ENCODE data around the gene HTR1B. TPM values are rescaled to one million over a fixed set of nuclear protein-coding genes. Genes with fewer than 3 reads are reported as not detected.
A peak's percentile ranks its signal among the peaks of the same experiment; 100 is the strongest.

HTR1B gene
- total RNA-seq, 1 experiment from 2014 or later = not detected

GRCh38 chr6:77464495-77464867 is 1.2 kb upstream of the HTR1B start:
- H3K27ac ChIP-seq = no peak overlapping the region
- H3K4me3 ChIP-seq = no peak overlapping the region
- H3K27me3 ChIP-seq (replicated peaks) = peaks cover 20% of the 10 kb centered on the region

GRCh38 chr6:77463861-77464494 is 687 bp upstream of the HTR1B start:
- Histone ChIP-seq H3K27me3 (replicated peaks) (peaks cover 20% of the 10 kb centered on the region), H3K27ac (no peak overlapping the region), H3K36me3 (no peaks in the 10 kb centered on the region), H3K4me1 (replicated peaks) (peaks cover 4% of the 10 kb centered on the region), H3K9me3 (replicated peaks) (no peaks in the 10 kb centered on the region), H3K4me3 (peak overlapping the region; percentile 16; the same call in 1 of the 2 replicates)
- no peak for DNase-seq (ENCODE audit: low read depth in 1 of 2, low spot score in 2 of 2)

More at GRCh38 chr6:77464495-77464867, 1.2 kb upstream of the HTR1B start:
- no peaks in the 10 kb centered on the region for H3K9me3 ChIP-seq (replicated peaks)
- H3K4me1 ChIP-seq (replicated peaks) = peaks cover 4% of the 10 kb centered on the region
- no peaks in the 10 kb centered on the region for H3K36me3 ChIP-seq
- no peak for DNase-seq (ENCODE audit: low read depth in 1 of 2, low spot score in 2 of 2)

- Histone ChIP-seq H3K36me3 (no peaks in the 10 kb centered on the region), H3K9me3 (replicated peaks) (no peaks in the 10 kb centered on the region), H3K27ac (no peak overlapping the region), H3K4me1 (replicated peaks) (peaks cover 5% of the 10 kb centered on the region), H3K4me3 (no peak overlapping the region), H3K27me3 (replicated peaks) (peaks cover 20% of the 10 kb centered on the region)
- DNase-seq (ENCODE audit: low read depth in 1 of 2, low spot score in 2 of 2) = no peak
These were observed 658 bp downstream of the HTR1B start for GRCh38 chr6:77462359-77463307.

- Histone ChIP-seq H3K4me1 (replicated peaks) (peaks cover 13% of the 10 kb centered on the region), H3K27ac (no peak overlapping the region), H3K9me3 (replicated peaks) (no peaks in the 10 kb centered on the region), H3K36me3 (no peaks in the 10 kb centered on the region), H3K27me3 (replicated peaks) (peaks cover 20% of the 10 kb centered on the region), H3K4me3 (no peak overlapping the region)
- no peak for DNase-seq (ENCODE audit: low read depth in 1 of 2, low spot score in 2 of 2)
These were observed 1.5 kb downstream of the HTR1B start for GRCh38 chr6:77461796-77462195.

GRCh38 chr6:77458421-77458820 is 4.9 kb downstream of the HTR1B start:
- Histone ChIP-seq H3K27ac (no peak overlapping the region), H3K4me3 (no peak overlapping the region), H3K27me3 (replicated peaks) (no peaks in the 10 kb centered on the region), H3K4me1 (replicated peaks) (peaks cover 21% of the 10 kb centered on the region), H3K9me3 (replicated peaks) (no peaks in the 10 kb centered on the region), H3K36me3 (no peaks in the 10 kb centered on the region)
- DNase-seq (ENCODE audit: low read depth in 1 of 2, low spot score in 2 of 2) = no peak

- Histone ChIP-seq H3K4me3 (no peak overlapping the region), H3K36me3 (no peaks in the 10 kb centered on the region), H3K27ac (peak overlapping the region; percentile 90), H3K9me3 (replicated peaks) (no peaks in the 10 kb centered on the region), H3K27me3 (replicated peaks) (no peaks in the 10 kb centered on the region), H3K4me1 (replicated peaks) (peaks cover 21% of the 10 kb centered on the region)
- peak; percentile 65 to 80 for DNase-seq (ENCODE audit: low read depth in 1 of 2, low spot score in 2 of 2)
These were observed 5.5 kb downstream of the HTR1B start for GRCh38 chr6:77457720-77458349.

GRCh38 chr6:77456531-77457248 is 6.6 kb downstream of the HTR1B start:
- Histone ChIP-seq H3K27ac (peak overlapping the region; percentile 90), H3K27me3 (replicated peaks) (no peaks in the 10 kb centered on the region), H3K4me1 (replicated peaks) (peaks cover 21% of the 10 kb centered on the region), H3K9me3 (replicated peaks) (no peaks in the 10 kb centered on the region), H3K4me3 (no peak overlapping the region), H3K36me3 (no peaks in the 10 kb centered on the region)
- DNase-seq (ENCODE audit: low read depth in 1 of 2, low spot score in 2 of 2) = peak; percentile 72 to 78

- no peak overlapping the region for H3K4me3 ChIP-seq
- H3K27me3 ChIP-seq (replicated peaks) = no peaks in the 10 kb centered on the region
- H3K36me3 ChIP-seq = no peaks in the 10 kb centered on the region
- H3K27ac ChIP-seq = 0 out of 2 replicates have a peak overlapping the region, but pooled peaks have one; percentile 13
- DNase-seq (ENCODE audit: low read depth in 1 of 2, low spot score in 2 of 2) = no peak
- H3K4me1 ChIP-seq (replicated peaks) = peaks cover 21% of the 10 kb centered on the region
- H3K9me3 ChIP-seq (replicated peaks) = no peaks in the 10 kb centered on the region
These were observed 8.0 kb downstream of the HTR1B start for GRCh38 chr6:77455271-77455670.

GRCh38 chr6:77454386-77454785 is 8.9 kb downstream of the HTR1B start:
- Histone ChIP-seq H3K27ac (no peak overlapping the region), H3K27me3 (replicated peaks) (no peaks in the 10 kb centered on the region), H3K4me1 (replicated peaks) (peaks cover 21% of the 10 kb centered on the region), H3K4me3 (no peak overlapping the region), H3K9me3 (replicated peaks) (no peaks in the 10 kb centered on the region), H3K36me3 (no peaks in the 10 kb centered on the region)
- no peak for DNase-seq (ENCODE audit: low read depth in 1 of 2, low spot score in 2 of 2)

GRCh38 chr6:77451466-77451865 is 11.8 kb downstream of the HTR1B start:
- no peaks in the 10 kb centered on the region for H3K27me3 ChIP-seq (replicated peaks)
- peaks cover 8% of the 10 kb centered on the region for H3K4me1 ChIP-seq (replicated peaks)
- no peaks in the 10 kb centered on the region for H3K9me3 ChIP-seq (replicated peaks)
- DNase-seq (ENCODE audit: low read depth in 1 of 2, low spot score in 2 of 2) = no peak
- no peak overlapping the region for H3K4me3 ChIP-seq
- H3K27ac ChIP-seq = no peak overlapping the region
- no peaks in the 10 kb centered on the region for H3K36me3 ChIP-seq

- Histone ChIP-seq H3K4me3 (no peak overlapping the region), H3K4me1 (replicated peaks) (peaks cover 3% of the 10 kb centered on the region; the same call in 1 of the 2 replicates), H3K27ac (no peak overlapping the region), H3K27me3 (replicated peaks) (no peaks in the 10 kb centered on the region), H3K9me3 (replicated peaks) (no peaks in the 10 kb centered on the region), H3K36me3 (no peaks in the 10 kb centered on the region)
- no peak for DNase-seq (ENCODE audit: low read depth in 1 of 2, low spot score in 2 of 2)
These were observed 12.4 kb downstream of the HTR1B start for GRCh38 chr6:77450924-77451323.

GRCh38 chr6:77448546-77448945 is 14.7 kb downstream of the HTR1B start:
- no peak overlapping the region for H3K27ac ChIP-seq
- no peaks in the 10 kb centered on the region for H3K36me3 ChIP-seq
- H3K9me3 ChIP-seq (replicated peaks) = no peaks in the 10 kb centered on the region
- no peaks in the 10 kb centered on the region for H3K27me3 ChIP-seq (replicated peaks)
- no peaks in the 10 kb centered on the region; the same call in 1 of the 2 replicates for H3K4me1 ChIP-seq (replicated peaks)
- no peak overlapping the region for H3K4me3 ChIP-seq
- no peak for DNase-seq (ENCODE audit: low read depth in 1 of 2, low spot score in 2 of 2)

- Histone ChIP-seq H3K27me3 (replicated peaks) (no peaks in the 10 kb centered on the region), H3K4me1 (replicated peaks) (no peaks in the 10 kb centered on the region; the same call in 1 of the 2 replicates), H3K9me3 (replicated peaks) (no peaks in the 10 kb centered on the region), H3K36me3 (no peaks in the 10 kb centered on the region), H3K27ac (peak overlapping the region; percentile 23; the same call in 1 of the 2 replicates), H3K4me3 (no peak overlapping the region)
- DNase-seq (ENCODE audit: low read depth in 1 of 2, low spot score in 2 of 2) = no peak
These were observed 16.0 kb downstream of the HTR1B start for GRCh38 chr6:77447254-77447653.
